NCI-H1436 treated with DMSO at 0.1 percent for 48 hours (cell line): ENCODE data around the gene ANP32D.
"Not testable (repeated sequence)": the region's sequence is repeated elsewhere in the genome, so short reads cannot be mapped to it uniquely, and the experiment has no call there.

Source experiments
- DNase-seq: peaks from one replicate; lab custom pipeline; 2025; lab: John Stamatoyannopoulos, UW

ANP32D gene

DNA sequence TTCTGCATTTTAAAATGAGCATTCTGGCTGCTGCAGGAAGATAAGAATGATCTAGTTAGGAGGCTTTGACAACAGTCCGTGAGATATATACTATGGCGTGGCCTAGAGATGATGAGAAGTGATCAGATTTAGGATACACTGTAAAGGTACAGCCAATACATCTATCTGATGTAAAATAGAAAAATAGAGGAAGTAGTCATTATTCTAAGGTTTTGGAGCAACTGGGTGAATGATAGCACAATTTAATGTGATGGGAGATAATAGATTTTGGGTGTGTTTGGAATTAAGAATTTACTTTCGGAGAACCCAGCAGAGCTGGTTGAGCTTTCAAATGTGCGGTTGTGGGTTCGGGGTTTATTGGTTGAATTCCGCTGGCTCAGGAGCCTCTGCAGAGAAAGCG, at the start of gene ANP32D:
TSS of gene ANP32D (plus strand) at position 301 of the 400 bp plus-strand sequence. CDS start 106 bp downstream, outside the sequence.
- no peak for DNase-seq

DNA sequence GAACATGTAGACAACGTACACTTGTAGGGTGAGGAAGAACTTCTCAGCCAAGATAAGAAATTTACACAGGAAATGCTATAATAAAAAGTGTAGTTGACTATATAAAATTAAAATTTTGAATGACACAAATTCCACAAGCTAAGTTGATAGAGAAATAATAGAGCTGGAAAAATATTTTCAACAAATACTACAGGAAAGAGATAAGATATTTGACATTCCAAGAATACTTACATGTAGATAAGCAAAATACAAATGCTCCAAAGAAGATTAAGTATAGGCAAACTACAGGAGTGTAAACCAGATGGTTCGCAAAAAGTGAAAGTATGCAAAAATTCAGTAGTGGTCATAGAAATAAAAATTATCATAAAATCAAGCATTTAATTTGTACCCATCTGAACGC, 49.2 kb upstream of the ANP32D start:
- DNase-seq: no peak

DNA sequence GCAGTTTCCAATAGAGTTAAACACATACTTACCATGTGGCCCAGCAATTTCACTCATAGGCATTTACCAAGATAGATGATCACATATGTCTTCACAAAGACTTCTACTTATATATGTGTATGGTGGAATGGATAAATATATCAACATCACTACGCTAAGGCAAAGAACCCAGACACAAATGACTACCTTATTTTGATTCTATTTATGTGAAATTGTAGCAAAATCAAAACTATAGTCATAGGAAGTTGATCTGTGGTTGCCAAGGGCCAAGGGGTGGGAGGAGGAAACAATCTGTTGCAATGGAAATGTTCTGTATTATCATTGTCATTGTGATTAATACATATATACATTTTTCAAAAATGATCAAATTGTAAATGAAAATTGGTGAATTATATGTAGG, 47.7 kb upstream of the ANP32D start:
- no peak for DNase-seq

DNA sequence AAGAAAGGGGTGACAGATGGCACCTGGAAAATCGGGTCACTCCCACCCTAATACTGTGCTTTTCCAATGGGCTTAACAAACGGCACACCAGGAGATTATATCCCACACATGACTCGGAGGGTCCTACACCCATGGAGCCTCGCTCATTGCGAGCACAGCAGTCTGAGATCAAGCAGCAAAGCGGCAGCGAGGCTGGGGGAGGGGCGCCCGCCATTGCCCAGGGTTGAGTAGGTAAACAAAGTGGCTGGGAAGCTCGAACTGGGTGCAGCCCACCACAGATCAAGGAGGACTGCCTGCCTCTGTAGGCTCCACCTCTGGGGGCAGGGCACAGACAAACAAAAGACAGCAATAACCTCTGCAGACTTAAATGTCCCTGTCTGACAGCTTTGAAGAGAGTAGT, 38.3 kb upstream of the ANP32D start:
- DNase-seq: not testable (repeated sequence)

DNA sequence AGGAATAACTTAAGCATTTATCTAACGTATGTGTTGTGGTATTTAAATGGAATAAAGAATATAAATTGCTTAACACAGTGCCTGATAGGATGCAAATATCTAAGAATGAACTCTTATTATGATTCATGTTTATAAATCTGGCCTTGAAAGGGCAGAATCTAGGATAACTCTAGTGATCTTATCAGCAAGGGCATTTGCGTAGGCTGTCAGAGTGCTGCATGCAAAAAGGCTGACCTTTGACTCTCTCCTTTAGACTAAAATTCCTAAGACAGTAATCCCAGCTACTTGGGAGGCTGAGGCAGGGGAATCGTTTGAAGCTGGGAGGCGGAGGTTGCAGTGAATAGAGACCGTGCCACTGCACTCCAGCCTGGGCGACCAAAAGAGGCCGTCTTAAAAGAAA, 31.3 kb upstream of the ANP32D start:
- DNase-seq: no peak

DNA sequence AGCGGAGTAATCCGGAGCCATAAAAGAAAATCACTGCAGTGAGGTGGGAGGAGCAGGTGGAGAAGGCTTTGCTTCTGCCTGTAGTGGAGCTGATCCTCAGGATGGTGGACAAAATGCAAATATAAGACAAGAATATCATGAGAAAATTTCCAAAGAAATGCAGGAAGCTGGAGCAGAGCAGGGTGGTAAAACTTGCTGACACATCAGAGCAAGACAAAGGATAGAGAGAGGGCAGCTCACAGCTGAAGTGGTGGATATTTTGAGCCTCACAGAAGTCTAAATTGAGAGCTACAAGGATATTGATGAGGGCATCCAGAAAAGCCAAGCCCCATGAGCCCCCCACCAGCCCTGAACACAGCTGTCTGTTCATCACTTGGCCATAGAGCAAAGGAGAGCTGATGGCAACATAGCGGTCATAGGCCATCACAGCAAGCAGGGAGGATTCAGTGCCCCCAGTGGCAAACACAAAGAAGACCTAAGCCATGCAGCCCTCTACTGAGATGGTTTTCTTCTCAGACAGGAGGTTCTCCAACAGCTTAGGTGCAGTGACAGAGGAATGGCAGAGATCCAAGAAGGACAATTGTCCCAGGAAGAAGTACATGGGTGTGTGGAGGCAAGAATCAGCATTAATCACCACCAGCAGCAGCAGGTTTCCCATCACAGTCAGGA, 30.0 kb upstream of the ANP32D start:
- no peak for DNase-seq

DNA sequence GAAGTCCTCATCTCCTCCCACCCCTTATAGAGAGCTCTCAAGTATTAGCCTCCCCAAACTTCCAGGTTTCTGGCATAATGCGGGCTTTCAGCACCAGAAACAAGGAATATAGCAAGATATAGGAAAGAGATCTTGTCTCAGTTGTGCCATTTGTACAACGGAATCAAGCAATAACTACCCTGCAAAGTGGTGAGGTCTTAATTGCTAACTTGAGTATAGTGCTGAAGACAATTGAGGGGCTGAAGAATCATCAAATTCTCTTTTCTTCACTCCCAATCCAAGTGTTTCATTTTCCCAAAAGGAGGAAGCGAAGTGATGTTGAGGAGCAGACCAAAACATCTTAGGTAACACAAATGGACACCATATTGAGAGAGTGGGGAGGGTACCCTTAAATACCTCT, 26.8 kb upstream of the ANP32D start:
- DNase-seq: no peak

DNA sequence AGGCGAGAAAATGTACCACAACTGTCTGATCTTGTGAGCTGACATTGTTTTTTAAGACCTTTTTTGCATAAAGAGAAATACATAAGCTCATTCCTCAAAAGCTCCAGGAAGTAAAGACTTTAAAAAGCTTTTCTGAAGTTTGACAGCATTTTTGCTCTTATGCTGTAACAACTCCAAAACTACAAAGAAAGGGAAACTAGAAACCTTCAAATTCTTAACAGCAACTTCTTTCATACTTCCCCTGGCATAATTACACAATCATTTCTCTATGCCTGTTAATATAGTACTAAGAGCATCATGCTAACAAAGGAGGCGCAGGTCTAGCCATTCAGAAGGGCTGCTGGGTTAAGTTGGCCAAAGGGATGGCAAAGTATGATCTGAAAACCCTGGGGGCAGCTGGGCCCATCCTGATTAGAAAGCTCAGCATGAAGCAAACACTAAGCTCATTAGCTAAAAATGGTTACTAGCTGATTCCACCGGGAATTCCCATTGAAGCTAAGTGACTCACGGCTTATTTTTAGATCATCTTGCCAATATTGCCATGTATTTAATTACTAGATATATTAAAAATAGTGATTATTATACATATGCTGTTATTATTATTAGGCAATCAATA, 26.1 kb upstream of the ANP32D start:
- no peak for DNase-seq

DNA sequence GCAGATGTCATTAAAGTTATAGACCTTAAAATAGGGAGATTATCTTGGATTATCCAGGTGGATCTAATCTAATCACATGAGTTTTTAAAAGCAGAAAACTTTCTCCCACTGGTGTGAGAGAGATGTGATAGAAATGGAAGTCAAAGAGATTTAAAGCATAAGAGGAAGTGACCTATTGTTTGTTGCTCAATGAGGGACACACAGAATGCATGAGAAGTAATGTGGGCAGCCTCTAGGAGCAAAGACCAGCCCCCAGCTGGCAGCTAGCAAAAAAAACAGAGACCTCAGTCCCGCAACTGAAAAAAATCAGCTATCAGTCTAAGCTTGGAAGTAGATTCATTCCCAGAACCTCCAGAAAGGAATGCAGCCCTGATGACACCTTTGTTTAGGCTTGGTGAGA, 24.6 kb upstream of the ANP32D start:
- no peak for DNase-seq

DNA sequence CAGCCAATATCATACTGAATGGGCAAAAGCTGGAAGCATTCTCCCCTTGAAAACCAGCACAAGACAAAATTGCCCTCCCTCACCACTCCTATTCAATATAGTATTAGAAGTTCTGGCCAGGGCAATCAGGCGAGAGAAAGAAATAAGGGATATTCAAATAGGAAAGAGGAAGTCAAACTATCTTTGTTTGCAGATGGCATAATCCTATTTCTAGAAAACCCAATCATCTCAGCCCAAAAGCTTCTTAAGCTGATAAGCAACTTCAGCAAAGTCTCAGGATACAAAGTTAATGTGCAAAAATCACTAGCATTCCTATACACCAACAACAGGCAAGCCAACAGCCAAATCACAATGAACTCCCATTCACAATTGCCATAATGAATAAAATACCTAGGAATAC, 21.0 kb upstream of the ANP32D start:
- no peak for DNase-seq

DNA sequence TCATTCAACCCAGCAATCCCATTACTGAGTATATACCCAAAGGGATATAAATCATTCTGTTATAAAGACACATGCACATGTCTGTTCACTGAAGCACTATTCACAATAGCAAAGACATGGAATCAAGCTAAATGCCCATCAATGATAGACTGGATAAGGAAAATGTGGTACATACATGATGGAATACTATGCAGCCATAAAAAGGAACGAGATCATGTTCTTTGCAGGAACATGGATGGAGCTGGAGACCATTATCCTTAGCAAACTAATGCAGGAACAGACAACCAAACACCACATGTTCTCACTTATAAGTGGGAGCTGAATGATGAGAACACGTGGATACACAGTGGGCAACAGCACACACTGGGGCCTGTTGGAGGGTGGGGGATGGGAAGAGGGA, 19.4 kb upstream of the ANP32D start:
- DNase-seq: not testable (repeated sequence)

DNA sequence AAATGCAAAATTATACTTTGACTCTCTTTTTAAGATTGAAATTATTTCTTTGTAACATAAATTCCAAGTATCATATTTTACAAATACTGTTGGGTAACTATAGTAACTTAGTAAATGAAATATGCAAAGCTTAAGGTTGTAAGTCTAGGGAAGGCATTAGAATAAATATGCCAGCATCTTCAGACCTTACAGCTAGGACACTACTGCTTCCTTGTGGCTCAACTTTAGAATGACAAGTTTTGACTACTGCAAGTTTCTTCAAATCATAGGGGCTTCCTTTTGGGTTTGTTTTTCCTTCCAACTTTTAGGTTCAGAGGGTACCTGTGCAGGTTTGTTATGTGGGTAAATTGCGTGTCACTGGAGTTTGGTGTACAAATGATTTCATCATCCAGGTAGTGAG, 17.7 kb upstream of the ANP32D start:
- no peak for DNase-seq

DNA sequence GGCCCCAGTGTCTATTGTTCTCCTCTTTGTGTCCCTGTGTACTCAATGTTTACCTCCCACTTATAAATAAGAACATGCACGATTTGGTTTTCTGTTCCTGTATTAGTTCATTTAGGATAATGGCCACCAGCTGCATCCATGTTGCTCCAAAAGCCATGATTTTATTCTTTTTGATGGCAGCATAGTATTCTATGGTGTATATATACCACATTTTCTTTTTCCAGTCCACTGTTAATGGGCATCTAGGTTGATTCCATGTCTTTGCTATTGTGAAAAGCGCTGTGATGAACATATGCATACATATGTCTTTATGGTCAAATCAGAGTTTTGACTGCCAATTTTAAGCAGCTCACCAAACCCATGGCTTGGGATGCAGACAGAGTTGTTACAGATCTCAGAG, 17.2 kb upstream of the ANP32D start:
- DNase-seq: no peak

DNA sequence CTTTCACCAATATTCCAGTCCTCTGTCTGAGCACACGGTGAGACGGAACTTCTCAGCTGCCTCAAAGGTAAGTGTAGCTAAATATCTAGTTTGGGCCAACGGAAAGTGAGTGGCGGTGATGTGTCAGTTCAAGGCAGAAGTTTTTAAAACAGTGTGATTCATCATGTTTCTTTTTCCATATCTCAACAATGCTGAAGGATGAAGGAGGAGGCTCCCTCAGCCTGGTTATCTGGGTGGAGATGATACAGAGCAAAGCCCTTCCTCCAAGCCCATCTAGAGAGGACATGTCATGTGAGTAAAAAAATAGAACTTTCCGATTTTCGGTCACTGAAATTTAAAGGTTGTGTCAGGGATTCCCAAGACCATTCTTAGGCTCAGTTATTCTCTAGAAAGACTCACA, 13.1 kb upstream of the ANP32D start:
- no peak for DNase-seq

DNA sequence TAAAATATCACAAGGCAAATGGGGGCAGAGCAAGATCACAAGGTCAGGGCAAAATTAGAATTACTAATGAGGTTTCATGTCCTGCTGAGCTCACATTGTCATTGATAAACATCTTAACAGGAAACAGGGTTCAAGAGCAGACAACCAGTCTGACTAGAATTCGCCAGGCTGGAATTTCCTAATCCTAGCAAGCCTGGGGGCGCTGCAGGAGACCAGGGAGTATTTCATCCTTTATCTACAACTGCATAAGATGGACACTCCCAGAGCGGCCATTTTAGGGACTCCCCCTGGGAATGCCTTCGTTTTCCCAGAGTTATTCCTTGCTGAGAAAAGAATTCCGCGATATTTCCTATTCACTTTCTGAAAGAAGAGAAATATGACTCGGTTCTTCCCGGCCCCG, 3.3 kb upstream of the ANP32D start:
- DNase-seq: not testable (repeated sequence)

DNA sequence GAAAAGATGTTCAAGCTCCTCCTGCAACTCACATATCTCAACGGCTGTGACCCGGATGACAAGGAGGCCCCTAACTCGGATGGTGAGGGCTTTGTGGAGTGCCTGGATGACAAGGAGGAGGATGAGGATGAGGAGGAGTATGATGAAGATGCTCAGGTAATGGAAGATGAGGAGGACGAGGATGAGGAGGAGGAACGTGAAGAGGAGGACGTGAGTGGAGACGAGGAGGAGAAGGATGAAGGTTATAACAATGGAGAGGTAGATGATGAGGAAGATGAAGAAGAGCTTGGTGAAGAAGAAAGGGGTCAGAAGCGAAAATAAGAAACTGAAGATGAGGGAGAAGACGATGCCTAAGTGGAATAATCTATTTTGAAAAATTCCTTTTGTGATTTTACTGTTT, 702 bp downstream of the ANP32D start:
- no peak for DNase-seq

DNA sequence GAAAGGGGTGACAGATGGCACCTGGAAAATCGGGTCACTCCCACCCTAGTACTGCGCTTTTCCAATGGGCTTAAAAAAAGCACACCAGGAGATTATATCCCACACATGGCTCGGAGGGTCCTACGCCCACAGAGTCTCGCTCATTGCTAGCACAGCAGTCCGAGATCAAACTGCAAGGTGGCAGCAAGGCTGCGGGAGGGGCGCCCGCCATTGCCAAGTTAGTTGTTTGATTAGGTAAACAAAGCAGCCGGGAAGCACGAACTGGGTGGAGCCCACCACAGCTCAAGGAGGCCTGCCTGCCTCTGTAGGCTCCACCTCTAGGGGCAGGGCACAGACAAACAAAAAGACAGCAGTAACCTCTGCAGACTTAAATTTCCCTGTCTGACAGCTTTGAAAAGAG, 2.1 kb downstream of the ANP32D start:
- not testable (repeated sequence) for DNase-seq

DNA sequence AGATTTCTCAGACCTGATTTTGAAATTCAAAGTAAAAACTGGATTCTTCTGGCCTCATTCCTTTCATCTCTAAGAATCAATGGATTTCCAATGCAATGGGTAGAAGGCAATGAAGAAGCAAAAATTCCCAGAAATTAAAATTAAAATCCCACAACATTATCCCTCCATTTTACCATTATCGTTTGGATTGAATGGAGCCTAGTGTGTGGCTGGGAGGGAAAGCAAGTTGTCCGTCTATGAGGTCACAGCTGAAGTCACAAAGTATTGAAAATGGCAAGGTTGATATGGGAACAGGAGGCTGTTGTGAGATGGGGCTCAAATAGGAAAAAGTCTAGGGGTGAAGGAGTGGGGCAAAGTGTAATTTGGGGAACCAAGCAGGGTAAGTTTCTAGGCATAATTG, 9.8 kb downstream of the ANP32D start, which contains the start of gene C12orf54:
TSS of gene C12orf54 (plus strand) at position 301 of the 400 bp plus-strand sequence. CDS start 799 bp downstream, outside the sequence.
- DNase-seq: no peak

DNA sequence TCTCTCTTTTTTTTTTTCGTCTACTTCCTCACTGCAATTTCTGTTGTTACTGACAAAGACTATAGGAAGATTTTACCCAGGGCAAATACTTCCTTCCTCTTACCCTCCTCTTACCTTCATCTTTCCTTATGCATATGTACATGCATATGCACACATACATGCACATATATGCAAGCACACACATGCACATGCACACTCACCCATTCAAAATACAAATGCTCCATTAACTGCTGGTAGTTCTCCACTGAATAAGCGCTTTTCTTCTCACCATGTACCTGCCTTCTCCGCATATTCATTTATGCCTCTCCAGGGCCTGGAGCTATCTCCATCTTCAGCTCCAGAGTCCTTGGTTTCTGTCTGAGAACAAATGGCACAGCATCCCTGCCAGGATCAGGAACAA, 10.6 kb downstream of the ANP32D start:
- DNase-seq: no peak

DNA sequence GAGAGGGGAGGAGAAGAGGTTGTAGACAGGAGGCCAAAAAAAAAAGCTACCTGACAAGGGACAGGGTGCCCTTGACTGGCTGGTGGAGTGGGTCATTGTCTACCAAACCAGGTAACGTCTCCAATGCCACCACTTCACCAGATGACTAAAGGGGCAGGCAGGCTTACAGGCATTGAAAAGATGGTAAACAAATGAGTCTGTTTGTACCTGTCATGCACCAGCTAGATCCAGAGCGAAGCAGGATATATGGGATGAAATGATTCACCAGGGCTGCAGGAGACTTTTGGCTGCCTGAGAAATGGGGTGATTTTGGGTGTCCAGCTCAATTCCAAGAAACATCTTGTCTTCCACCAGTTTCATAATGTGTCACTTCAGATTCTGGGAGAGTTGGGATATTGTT, 13.9 kb downstream of the ANP32D start:
- DNase-seq: no peak

DNA sequence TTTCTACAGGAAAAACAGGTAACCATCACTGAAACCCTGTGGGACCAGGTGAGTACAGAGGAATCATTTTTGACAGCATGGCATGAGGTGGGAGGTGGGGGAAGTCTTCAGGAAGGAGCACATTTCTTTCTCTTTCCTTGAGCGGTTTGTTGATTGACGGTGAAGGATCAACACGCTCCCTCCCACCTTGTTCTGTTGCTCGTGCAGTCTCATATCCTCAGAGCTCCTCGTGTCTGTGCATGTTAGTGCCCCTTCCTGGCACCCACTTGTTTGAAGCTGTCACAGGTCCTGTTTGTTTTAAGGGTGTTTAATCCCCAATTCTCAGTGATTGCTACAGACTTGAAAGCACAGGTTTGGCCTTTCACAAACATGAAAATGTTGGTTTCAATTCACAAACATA, 14.3 kb downstream of the ANP32D start:
- no peak for DNase-seq

DNA sequence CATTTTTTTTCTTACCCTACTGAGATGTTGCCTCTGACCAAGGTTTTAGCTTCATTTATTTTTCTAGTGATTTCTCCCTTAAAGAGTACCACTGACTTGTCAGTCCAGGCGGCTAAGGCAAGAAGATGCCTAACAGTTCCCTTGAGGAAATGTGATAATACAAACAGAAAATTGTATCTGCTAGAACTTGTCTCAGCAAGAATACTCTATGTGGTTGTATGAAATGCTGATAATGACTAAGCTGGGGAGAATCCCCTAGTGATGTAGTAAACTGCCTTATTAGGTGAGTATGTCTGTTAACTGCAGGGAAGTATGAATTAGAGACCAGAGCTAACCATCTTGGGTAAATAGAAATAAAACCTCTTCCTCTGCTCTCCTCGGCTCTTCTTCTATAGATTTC, 16.7 kb downstream of the ANP32D start:
- no peak for DNase-seq

DNA sequence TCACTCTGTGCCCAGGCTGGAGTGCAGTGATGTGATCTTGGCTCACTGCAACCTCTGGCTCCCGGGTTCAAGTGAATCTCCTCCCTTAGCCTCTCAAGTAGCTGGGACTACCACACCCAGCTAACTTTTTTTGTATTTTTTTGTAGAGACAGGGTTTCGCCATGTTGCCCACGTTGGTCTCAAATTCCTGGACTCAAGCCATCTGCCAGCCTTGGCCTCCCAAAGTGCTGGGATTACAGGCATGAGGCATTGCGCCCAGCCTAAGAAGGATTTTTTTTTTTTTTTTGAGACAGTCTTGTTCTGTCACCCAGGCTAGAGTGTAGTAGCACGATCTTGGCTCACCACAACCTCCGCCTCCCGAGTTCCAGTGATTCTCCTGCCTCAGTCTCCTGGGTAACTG, 17.1 kb downstream of the ANP32D start:
- not testable (repeated sequence) for DNase-seq

DNA sequence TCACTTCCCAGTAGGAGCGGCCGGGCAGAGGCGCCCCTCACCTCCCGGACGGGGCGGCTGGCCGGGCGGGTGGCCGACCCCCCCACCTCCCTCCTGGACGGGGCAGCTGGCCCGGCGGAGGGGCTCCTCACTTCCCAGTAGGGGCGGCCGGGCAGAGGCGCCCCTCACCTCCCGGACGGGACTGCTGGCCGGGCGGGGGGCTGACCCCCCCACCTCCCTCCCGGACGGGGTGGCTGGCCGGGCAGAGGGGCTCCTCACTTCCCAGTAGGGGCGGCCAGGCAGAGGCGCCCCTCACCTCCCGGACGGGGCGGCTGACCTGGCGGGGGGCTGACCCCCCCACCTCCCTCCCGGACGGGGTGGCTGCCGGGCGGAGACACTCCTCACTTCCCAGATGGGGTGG, 27.9 kb downstream of the ANP32D start:
- not testable (repeated sequence) for DNase-seq
